ENCODE data around the gene B3GNT8. TPM values are rescaled to one million over a fixed set of nuclear protein-coding genes. Genes with fewer than 3 reads are reported as not detected.
A peak's percentile ranks its signal among the peaks of the same experiment; 100 is the strongest.

The B3GNT8 gene
- total and polyA plus RNA-seq, 9 of the 15 experiments (the other 6 are each of a cell fraction or from before 2014, with no cell fraction given), result 0.11 to 2.9 (median 0.65) TPM; not detected in 2

DNA sequence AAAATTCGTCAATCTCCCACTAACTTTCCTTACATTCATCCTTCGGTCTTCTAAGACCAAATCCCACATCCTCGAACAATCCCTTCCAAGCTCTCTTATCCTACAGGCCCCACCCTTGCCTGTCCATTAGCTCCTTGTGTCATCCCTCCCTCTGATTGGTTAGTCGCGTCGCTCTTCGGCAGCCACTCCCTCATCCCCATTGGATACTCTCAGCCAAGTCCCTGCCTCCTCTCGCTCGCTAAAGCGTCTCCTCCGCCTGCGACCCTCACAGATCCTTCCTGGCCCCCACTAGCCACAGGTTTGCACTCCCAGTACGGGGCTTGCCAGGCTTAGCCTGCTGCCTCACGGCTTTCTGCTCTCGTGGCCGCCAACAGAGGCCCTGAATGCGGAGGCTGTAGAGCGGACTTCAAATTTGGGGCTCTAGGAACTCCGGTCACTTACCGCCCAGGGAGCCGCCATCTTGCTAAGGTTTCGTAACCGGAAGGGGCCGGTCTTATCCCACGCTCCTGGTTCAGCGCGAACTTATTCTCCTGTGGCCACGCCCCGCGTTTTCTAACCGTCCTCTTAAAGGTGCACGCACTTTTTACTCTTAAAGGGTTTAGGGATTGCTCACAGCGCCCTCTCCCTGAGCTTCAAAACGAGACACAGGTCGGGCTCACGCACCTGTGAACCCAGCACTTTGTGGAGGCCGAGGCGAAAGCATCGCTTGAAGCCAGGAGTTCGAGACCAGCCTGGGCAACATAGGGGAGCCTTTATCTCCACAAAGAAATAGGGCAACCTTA, 12.5 kb upstream of the B3GNT8 start, which contains the start of gene DMAC2 (continued):
- peak; percentile 49 for TF ChIP-seq NEUROD1 (IDR thresholded peaks at IDR 0.05; ENCODE audit: borderline replicate concordance, low read depth, low read length, partially characterized antibody)
- no peak for TF ChIP-seq MCM3 (IDR thresholded peaks at IDR 0.05)
- TF ChIP-seq ZFX (CRISPR knock-in tag; IDR thresholded peaks at IDR 0.05), result peak; percentile 59
- TF ChIP-seq ZNF282 (CRISPR knock-in tag; IDR thresholded peaks at IDR 0.05), result no peak
- TF ChIP-seq MAFF (IDR thresholded peaks at IDR 0.05; ENCODE audit: low read length), result no peak
- no peak for TF ChIP-seq NCOA4 (IDR thresholded peaks at IDR 0.05; ENCODE audit: partially characterized antibody)
- TF ChIP-seq BHLHE40 (IDR thresholded peaks at IDR 0.05; ENCODE audit: low read length), result no peak; the same call in 1 of the 2 replicates
- no peak for TF ChIP-seq RBM34 (IDR thresholded peaks at IDR 0.05; ENCODE audit: borderline replicate concordance, insufficient read depth, low read length)
- TF ChIP-seq, protein P1, sequence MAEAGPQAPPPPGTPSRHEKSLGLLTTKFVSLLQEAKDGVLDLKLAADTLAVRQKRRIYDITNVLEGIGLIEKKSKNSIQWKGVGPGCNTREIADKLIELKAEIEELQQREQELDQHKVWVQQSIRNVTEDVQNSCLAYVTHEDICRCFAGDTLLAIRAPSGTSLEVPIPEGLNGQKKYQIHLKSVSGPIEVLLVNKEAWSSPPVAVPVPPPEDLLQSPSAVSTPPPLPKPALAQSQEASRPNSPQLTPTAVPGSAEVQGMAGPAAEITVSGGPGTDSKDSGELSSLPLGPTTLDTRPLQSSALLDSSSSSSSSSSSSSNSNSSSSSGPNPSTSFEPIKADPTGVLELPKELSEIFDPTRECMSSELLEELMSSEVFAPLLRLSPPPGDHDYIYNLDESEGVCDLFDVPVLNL (CRISPR knock-in tag; IDR thresholded peaks at IDR 0.05; ENCODE audit: low read depth), result 0 out of 2 replicates have a peak, but pooled peaks have one; percentile 27
- no peak for TF ChIP-seq TRIM25 (IDR thresholded peaks at IDR 0.05; ENCODE audit: borderline replicate concordance)
- TF ChIP-seq ZNF707 (CRISPR knock-in tag; conservative IDR thresholded peaks at IDR 0.05), result no peak
- TF ChIP-seq HDAC8 (tag; IDR thresholded peaks at IDR 0.05), result no peak
- TF ChIP-seq ZFP36 (IDR thresholded peaks at IDR 0.05; ENCODE audit: low read depth, low read length, partially characterized antibody), result no peak
- TF ChIP-seq PTRF (tag; IDR thresholded peaks at IDR 0.05), result no peak
- TF ChIP-seq, protein P2, sequence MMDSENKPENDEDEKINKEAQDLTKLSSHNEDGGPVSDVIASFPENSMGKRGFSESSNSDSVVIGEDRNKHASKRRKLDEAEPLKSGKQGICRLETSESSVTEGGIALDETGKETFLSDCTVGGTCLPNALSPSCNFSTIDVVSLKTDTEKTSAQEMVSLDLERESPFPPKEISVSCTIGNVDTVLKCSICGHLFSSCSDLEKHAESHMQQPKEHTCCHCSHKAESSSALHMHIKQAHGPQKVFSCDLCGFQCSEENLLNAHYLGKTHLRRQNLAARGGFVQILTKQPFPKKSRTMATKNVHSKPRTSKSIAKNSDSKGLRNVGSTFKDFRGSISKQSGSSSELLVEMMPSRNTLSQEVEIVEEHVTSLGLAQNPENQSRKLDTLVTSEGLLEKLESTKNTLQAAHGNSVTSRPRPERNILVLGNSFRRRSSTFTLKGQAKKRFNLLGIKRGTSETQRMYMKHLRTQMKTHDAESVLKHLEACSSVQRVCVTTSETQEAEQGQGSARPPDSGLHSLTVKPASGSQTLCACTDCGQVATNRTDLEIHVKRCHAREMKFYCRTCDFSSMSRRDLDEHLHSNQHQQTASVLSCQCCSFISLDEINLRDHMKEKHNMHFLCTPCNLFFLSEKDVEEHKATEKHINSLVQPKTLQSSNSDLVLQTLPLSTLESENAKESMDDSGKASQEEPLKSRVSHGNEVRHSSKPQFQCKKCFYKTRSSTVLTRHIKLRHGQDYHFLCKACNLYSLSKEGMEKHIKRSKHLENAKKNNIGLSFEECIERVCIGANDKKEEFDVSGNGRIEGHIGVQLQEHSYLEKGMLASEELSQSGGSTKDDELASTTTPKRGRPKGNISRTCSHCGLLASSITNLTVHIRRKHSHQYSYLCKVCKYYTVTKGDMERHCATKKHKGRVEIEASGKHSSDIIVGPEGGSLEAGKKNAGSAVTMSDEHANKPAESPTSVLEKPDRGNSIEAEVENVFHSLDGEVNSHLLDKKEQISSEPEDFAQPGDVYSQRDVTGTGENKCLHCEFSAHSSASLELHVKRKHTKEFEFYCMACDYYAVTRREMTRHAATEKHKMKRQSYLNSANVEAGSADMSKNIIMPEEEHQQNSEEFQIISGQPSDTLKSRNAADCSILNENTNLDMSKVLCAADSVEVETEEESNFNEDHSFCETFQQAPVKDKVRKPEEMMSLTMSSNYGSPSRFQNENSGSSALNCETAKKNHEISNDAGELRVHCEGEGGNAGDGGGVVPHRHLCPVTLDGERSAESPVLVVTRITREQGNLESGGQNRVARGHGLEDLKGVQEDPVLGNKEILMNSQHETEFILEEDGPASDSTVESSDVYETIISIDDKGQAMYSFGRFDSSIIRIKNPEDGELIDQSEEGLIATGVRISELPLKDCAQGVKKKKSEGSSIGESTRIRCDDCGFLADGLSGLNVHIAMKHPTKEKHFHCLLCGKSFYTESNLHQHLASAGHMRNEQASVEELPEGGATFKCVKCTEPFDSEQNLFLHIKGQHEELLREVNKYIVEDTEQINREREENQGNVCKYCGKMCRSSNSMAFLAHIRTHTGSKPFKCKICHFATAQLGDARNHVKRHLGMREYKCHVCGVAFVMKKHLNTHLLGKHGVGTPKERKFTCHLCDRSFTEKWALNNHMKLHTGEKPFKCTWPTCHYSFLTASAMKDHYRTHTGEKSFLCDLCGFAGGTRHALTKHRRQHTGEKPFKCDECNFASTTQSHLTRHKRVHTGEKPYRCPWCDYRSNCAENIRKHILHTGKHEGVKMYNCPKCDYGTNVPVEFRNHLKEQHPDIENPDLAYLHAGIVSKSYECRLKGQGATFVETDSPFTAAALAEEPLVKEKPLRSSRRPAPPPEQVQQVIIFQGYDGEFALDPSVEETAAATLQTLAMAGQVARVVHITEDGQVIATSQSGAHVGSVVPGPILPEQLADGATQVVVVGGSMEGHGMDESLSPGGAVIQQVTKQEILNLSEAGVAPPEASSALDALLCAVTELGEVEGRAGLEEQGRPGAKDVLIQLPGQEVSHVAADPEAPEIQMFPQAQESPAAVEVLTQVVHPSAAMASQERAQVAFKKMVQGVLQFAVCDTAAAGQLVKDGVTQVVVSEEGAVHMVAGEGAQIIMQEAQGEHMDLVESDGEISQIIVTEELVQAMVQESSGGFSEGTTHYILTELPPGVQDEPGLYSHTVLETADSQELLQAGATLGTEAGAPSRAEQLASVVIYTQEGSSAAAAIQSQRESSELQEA (IDR thresholded peaks at IDR 0.05; ENCODE audit: low read depth), result no peak
- TF ChIP-seq NR1H2 (CRISPR knock-in tag; IDR thresholded peaks at IDR 0.05), result no peak
- TF ChIP-seq MTA3 (IDR thresholded peaks at IDR 0.05; ENCODE audit: borderline replicate concordance), result peak; percentile 80; the same call in 1 of the 2 replicates

Data from K562 (cell line).